ENCODE measurements around the gene FSTL5. TPM values are rescaled to one million over a fixed set of nuclear protein-coding genes. Genes with fewer than 3 reads are reported as not detected.

The FSTL5 gene
- polyA plus RNA-seq, 6 donors from 2014 or later: not detected

DNA sequence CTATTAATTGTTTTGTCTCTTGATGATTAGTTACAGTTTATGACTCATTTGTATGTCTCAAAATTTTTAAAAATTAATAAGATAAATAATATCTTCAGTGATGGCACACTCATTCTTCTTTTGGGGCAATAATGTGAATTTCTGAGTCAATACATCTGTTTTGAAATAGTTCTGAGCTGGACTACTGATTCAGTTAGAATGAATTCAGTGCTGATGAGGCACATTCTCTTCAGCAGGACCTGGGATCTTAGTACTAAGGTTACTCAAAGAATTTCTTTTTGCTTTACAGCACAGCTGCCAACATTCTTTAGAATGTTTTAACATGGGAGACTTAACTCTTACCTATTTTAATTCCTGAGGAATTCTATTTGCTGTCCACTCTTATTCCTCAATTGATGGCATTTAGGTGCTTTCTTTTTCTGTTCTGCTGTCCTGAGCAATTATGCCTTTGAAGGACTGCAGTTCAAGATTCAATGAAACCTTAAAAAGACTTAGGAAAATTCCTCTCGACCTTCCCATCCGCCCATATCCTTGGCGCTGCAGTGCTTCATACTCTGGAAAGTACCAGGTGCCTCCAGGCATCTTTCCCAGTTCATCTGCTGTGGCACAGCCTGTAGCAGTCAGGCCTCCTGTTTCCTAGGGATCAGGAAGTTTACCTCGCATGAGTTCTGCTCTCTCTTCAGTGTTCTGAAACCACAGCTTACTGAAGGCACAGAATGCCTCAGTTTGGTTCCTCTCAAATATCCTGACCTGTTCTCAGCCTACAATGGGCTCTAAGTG is 213.7 kb downstream of the FSTL5 start:
- H3K9me3 Mint-ChIP-seq: peaks cover 0 to 4% (median 0%) of the 10 kb centered on the region in 7 donors
- ATAC-seq (ENCODE audit: low read depth in 2 of 2) (no peak), DNase-seq (no peak)
- H3K4me3 Mint-ChIP-seq: no peak overlapping the region
- H3K36me3 Mint-ChIP-seq: no peaks in the 10 kb centered on the region
- H3K27ac Mint-ChIP-seq: no peak overlapping the region
- no peaks in the 10 kb centered on the region for H3K4me1 Mint-ChIP-seq
- H3K27me3 Mint-ChIP-seq: no peaks in the 10 kb centered on the region

DNA sequence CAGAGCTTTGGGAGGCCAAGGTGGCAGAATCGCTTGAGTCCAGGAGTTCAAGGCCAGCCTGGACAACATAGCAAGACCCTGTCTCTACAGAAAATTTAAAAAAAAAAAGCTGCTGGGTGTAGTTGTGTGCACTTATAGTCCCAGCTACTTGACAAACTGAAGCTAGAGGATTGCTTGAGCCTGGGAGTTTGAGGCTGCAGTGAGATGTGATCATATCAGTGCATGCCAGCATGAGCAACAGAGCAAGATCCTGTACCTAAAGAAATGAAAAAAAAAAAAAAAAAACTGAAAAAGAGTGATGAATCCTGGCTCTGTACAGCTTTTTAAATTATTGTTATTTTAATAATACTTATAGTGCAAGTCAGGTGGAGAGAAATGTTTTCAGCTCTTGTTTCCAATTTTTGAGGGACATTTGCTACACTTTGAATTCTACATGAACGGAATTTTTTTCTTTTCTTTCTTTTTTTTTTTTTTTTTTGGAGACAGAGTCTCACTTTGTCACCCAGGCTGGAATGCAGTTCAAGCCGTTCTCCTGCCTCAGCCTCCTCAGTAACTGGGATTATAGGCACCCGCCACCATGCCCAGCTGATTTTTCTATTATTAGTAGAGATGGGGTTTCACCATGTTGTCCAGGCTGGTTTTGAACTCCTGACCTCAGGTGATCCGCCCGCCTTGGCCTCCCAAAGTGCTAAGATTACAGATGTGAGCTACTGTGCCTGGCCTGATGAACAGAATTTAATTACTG is 215.6 kb downstream of the FSTL5 start:
- peaks cover 0 to 4% (median 0%) of the 10 kb centered on the region in 7 donors for H3K9me3 Mint-ChIP-seq
- DNase-seq (no peak), ATAC-seq (ENCODE audit: low read depth in 2 of 2) (no peak)
- H3K27ac Mint-ChIP-seq: no peak overlapping the region
- no peaks in the 10 kb centered on the region for H3K36me3 Mint-ChIP-seq
- no peaks in the 10 kb centered on the region for H3K27me3 Mint-ChIP-seq
- no peak overlapping the region for H3K4me3 Mint-ChIP-seq
- no peaks in the 10 kb centered on the region for H3K4me1 Mint-ChIP-seq

DNA sequence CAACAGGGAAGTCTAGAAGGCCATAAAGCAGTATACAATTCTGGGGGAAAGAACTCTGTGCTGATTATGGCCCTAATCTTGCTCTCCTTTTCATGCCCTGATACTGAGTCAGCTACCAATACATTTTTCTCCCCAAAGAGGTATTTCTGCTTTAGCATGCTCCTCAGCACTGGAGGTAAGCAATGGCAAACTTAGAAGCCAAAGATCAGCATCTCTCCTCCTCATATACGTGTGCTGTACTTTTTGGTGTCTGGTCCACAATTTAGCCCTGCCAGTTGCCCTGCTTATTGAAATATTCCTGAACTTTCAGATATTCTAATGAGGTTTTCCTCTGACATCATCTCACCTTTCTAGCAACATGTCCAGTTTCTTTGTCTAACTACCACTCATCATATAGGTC is 226.2 kb downstream of the FSTL5 start:
- ATAC-seq (ENCODE audit: low read depth in 2 of 2) (no peak), DNase-seq (no peak)
- Mint-ChIP-seq H3K27ac (no peak overlapping the region), H3K36me3 (no peaks in the 10 kb centered on the region), H3K4me3 (no peak overlapping the region), H3K27me3 (no peaks in the 10 kb centered on the region), H3K9me3 (peaks cover 0 to 2% (median 0%) of the 10 kb centered on the region in 7 donors), H3K4me1 (no peaks in the 10 kb centered on the region)

DNA sequence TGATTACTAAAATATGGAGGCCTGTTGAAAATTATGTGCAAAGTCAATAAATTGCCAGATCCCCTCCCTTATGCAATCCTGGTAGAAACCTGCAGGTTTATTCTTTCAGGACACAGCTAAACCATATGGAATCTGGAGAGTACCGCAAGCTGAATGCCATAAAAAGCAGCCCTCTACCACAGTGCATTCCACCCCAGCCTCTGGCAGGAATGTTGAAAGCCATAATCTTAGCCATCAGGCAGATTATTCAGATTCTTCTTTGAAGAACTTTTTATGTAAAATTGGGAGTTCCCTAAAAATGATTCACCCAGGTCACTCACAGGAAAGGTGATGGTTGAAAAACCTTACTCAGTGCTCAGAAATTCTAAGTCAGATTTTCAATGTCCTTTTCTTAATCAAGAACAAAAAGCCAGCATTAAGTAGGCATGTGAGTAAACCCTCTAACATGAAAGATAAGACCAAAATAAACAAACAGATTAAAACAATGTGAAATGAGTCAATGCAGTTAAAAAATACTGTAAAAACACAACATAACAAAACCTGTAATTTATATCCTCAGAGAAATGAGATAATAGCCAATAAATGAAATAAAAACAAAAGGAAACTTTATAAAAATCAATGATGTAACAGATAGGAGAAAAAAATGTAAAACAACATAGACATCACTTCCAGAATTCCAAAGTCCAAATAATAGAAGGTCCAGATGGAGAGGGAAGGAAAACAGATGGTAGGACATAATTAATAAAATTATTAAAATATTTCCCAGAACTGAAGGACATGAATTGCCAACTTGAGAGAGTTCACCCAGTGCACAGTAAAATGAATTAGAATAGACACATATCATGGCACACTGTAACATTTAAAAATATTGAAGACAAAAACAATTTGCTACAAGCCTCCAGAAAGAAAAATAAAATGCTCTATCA is 226.9 kb downstream of the FSTL5 start:
- Mint-ChIP-seq H3K4me3 (no peak overlapping the region), H3K27me3 (no peaks in the 10 kb centered on the region), H3K9me3 (peaks cover 0 to 2% (median 0%) of the 10 kb centered on the region in 7 donors), H3K4me1 (no peaks in the 10 kb centered on the region), H3K27ac (no peak overlapping the region), H3K36me3 (no peaks in the 10 kb centered on the region)
- DNase-seq (no peak), ATAC-seq (ENCODE audit: low read depth in 2 of 2) (no peak)

DNA sequence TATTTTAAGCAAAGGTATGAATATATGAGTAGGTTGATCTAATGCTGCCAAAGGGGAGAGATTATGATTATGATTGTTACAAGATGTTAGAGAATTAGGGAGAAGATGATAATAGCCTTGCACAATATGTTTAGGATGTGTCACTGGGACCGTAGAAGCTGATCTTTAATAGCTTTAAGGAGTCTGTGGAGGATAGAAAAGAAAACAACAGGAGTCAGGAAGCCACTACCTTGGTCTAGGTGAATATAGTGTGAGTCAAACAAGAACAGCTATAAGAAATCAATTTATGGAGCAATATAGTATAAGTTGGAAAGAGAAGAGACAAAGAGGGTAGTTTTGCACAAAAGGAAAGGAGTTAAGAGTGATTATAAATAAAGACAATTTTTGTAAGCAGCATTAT is 232.7 kb downstream of the FSTL5 start:
- ATAC-seq (ENCODE audit: low read depth in 2 of 2): no peak
- no peak overlapping the region for H3K4me3 Mint-ChIP-seq
- no peaks in the 10 kb centered on the region for H3K4me1 Mint-ChIP-seq
- DNase-seq: no peak
- no peaks in the 10 kb centered on the region for H3K36me3 Mint-ChIP-seq
- H3K27ac Mint-ChIP-seq: peak overlapping the region in 1 of 6 donors; percentile 28
- H3K27me3 Mint-ChIP-seq: no peaks in the 10 kb centered on the region
- H3K9me3 Mint-ChIP-seq: peaks cover 0 to 2% (median 0%) of the 10 kb centered on the region in 7 donors

DNA sequence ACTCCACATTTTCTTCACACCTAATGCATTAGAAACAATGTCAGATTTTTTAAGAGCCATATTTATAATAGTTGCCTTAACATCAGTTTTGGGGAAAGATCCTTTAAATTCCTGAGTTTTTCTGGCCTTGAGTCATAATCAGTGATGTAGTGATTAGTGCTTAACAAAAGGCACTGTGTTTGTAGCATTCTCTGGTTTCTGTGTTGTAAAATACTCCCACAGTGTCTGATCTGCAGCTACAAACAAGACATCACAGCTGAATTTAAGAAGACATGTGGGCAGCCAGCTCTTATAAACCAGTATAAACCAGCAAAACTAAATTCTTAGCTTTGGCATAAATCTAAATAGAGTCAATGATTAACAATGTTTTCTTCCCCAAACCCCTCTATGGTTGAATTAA is 233.8 kb downstream of the FSTL5 start:
- Mint-ChIP-seq H3K36me3 (no peaks in the 10 kb centered on the region), H3K27ac (no peak overlapping the region), H3K27me3 (no peaks in the 10 kb centered on the region), H3K4me1 (no peaks in the 10 kb centered on the region), H3K9me3 (peaks cover 0 to 2% (median 0%) of the 10 kb centered on the region in 7 donors), H3K4me3 (no peak overlapping the region)
- no peak for ATAC-seq (ENCODE audit: low read depth in 2 of 2)
- no peak for DNase-seq

DNA sequence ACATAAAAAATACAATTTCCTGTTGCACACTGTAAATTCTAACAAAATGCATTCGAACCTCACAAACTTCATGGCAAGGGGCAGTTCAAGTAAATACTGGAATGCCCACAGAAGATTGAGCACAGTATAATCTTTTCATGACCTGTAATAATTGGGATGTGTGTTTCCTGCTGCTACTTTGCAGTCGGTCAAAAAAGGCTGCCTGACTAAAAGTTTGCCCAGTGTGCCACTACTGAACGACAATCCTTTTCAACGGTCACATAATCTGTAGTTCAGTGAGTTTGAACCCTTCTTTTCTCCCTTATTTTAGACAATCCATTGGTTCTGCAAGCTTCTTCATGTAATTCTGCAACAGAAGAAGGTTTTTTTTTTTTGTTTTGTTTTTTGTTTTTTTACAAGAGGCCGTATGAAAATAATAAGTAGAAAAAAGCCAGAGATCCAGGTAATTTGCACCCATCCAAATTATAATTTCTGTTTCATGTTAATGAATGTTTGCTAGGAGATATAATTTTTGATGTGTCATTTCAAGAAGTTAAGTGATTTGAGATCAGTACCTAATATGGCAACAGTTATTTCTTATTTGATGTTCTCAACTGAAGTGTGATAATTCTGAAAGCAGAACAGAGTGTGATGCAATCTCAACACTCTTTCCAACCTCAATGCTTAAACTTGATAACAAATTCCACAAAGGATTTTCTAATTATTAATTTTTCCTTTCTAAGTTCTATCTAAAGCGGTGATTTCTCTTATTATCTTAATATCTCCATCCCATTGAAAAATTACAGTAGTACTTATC is 237.6 kb downstream of the FSTL5 start:
- H3K4me3 Mint-ChIP-seq: no peak overlapping the region
- no peaks in the 10 kb centered on the region for H3K4me1 Mint-ChIP-seq
- no peak for DNase-seq
- peaks cover 0 to 2% (median 0%) of the 10 kb centered on the region in 7 donors for H3K9me3 Mint-ChIP-seq
- H3K27ac Mint-ChIP-seq: no peak overlapping the region
- ATAC-seq (ENCODE audit: low read depth in 2 of 2): no peak
- no peaks in the 10 kb centered on the region for H3K27me3 Mint-ChIP-seq
- H3K36me3 Mint-ChIP-seq: no peaks in the 10 kb centered on the region

DNA sequence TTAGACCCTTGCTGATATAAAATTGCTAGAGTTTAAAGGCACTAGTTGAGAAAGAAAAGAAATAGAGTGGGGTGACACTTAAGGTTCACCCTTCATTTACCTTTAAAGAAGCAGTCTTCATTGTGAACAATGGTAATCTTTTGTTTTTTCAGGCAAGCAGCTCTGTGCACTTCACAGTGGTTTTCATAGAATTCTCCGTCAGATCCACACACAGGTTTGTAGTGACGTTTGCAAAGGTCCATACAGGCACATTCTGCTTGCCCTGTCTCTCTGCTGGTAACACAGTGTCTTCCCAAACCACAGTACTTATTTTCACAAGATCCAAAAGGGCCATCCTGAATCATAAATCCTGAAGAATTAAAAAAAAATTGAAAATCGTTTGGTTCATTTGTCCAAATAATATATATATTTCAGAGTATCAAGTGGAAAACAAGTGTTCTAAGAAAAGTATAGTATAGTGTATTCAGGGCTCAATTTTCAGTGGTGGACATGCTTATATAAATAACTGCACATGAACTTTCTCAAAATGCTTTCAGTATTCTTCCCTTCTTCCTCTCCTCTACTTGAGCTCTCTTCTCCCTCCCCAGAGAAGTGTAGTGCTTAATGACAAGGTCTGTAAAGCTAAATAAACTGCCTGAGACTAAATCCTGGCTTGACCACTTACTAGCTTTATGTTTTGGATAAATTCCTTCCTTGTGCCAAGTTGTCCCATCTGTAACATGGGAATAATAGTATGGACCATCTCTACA is 243.3 kb downstream of the FSTL5 start:
- H3K4me3 Mint-ChIP-seq: no peak overlapping the region

DNA sequence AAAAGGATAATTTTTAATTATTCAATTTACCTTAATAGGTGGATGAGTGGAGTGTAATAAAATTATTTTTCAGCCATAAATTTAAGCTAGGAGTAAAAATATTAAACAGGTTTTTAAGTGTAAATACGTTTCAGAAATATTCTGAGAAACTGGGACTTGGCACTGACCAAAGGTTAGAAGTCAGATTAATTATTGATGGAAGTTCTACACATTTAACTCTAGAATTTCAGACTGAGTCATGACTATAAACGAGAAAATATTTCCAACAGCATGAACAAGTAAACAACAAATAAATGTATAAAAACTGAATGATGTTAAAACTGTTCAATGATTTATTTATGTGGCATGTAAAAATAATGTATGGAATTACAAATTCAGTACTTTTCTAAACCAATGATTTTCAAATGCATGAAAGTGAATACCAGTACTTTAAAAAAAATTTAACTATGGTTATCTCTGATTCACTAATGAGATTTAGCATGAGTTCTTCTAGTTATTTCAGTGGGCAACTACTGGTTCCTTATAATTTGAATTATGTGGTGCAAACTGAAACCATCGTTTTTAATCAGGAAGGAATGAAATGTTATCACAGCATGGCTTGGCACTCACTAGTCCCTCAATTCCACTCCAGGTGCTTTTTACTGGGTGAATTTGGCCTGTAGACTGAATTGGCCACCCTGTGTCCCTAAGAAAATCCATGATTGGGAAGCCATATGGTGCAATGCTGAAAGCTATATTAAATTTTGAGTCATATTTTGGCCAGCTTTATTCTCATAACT is 244.2 kb downstream of the FSTL5 start:
- Mint-ChIP-seq H3K27me3 (no peaks in the 10 kb centered on the region), H3K9me3 (peaks cover 0 to 3% (median 0%) of the 10 kb centered on the region in 7 donors), H3K4me1 (no peaks in the 10 kb centered on the region), H3K27ac (no peak overlapping the region), H3K4me3 (no peak overlapping the region), H3K36me3 (no peaks in the 10 kb centered on the region)
- DNase-seq (no peak), ATAC-seq (ENCODE audit: low read depth in 2 of 2) (no peak)

More for the DNA sequence above, 243.3 kb downstream of the FSTL5 start:
- ATAC-seq (ENCODE audit: low read depth in 2 of 2): no peak
- no peak overlapping the region for H3K27ac Mint-ChIP-seq
- H3K4me1 Mint-ChIP-seq: no peaks in the 10 kb centered on the region
- H3K9me3 Mint-ChIP-seq: peaks cover 0 to 3% (median 0%) of the 10 kb centered on the region in 7 donors
- H3K36me3 Mint-ChIP-seq: no peaks in the 10 kb centered on the region
- no peak for DNase-seq
- H3K27me3 Mint-ChIP-seq: no peaks in the 10 kb centered on the region

DNA sequence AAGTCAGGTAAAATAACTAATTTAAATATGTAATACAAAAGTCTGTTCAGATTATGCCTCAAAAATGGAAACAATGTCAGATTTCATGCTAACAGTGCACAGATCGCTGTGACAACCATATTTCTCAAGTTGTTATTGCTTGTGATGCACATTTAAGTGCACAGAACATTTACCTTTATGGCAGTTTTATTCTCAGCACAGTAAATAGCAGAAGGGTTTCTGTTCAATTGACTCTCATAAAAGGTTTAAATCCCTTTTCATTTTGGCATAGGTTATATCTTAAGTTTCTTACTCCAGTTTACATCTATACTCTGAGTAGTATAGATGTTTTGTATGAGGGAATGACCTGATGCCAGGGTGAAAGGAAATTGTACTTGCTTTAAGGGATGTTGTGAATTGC is 247.8 kb downstream of the FSTL5 start:
- no peaks in the 10 kb centered on the region for H3K36me3 Mint-ChIP-seq

DNA sequence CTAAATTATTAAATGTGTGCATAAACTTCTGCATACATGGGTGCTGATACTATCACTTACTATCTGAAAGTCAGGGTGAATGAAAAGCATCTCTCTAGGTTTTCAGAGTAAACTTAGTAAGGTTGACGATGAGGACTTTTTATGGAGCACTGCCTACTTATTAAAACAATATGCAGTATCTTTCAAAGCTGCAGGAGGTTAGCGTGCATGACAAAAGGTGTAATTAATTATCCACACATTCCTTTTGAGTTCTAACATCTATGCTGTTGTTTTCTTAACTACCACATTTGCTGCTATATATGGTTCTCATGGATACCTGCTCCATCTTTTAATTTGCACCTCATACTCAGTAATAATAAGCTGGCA is 256.2 kb downstream of the FSTL5 start:
- no peak for DNase-seq
- Mint-ChIP-seq H3K36me3 (no peaks in the 10 kb centered on the region), H3K4me1 (no peaks in the 10 kb centered on the region), H3K27me3 (no peaks in the 10 kb centered on the region), H3K4me3 (no peak overlapping the region), H3K27ac (no peak overlapping the region), H3K9me3 (peaks cover 0 to 3% (median 0%) of the 10 kb centered on the region in 7 donors)
- no peak for ATAC-seq (ENCODE audit: low read depth in 2 of 2)

More for the DNA sequence above, 247.8 kb downstream of the FSTL5 start:
- H3K9me3 Mint-ChIP-seq: peaks cover 0 to 3% (median 0%) of the 10 kb centered on the region in 7 donors
- no peak overlapping the region for H3K27ac Mint-ChIP-seq
- DNase-seq (no peak), ATAC-seq (ENCODE audit: low read depth in 2 of 2) (no peak)
- no peaks in the 10 kb centered on the region for H3K27me3 Mint-ChIP-seq
- no peaks in the 10 kb centered on the region for H3K4me1 Mint-ChIP-seq
- no peak overlapping the region for H3K4me3 Mint-ChIP-seq
